HUES64 (cell line): Measurements from ENCODE around the gene GUK1.
"Not testable (repeated sequence)": the region's sequence is repeated elsewhere in the genome, so short reads cannot be mapped to it uniquely, and the experiment has no call there.

Source experiments
- H3K27ac ChIP-seq: 2 replicates; pipeline ENCODE4 v1.7.0; 2013; ENCODE audit warnings: low read depth, low read length, inconsistent platforms
- H3K27me3 ChIP-seq: 2 replicates; pipeline ENCODE4 v1.6.1; 2013; ENCODE audit warnings: mild to moderate bottlenecking, low read length; ENCODE audit not compliant: insufficient read depth
- H3K36me3 ChIP-seq: 2 replicates; pipeline ENCODE4 v1.6.1; 2013; ENCODE audit warnings: mild to moderate bottlenecking, low read length; ENCODE audit not compliant: insufficient read depth
- H3K4me1 ChIP-seq: 2 replicates; pipeline ENCODE4 v1.6.1; 2013; ENCODE audit warnings: mild to moderate bottlenecking, low read length, moderate library complexity; ENCODE audit not compliant: insufficient read depth
- H3K4me3 ChIP-seq: 2 replicates; pipeline ENCODE4 v1.5.1; 2013; ENCODE audit warnings: mild to moderate bottlenecking, low read length, moderate library complexity
- H3K9ac ChIP-seq: 2 replicates; pipeline ENCODE4 v1.6.1; 2013; ENCODE audit warnings: mild to moderate bottlenecking, low read depth, low read length
- H3K9me3 ChIP-seq: 2 replicates; pipeline ENCODE4 v1.6.1; 2013; ENCODE audit warnings: low read depth, low read length; ENCODE audit not compliant: insufficient read depth
- WGBS: fragments of 150-250, 120-280 bp; methylation state at CpG from one replicate; pipeline ENCODE4 v1.1.7; 2013; ENCODE audit warnings: missing lambda C conversion rate; 5-methylcytosine and 5-hydroxymethylcytosine counted together

The GUK1 gene

DNA sequence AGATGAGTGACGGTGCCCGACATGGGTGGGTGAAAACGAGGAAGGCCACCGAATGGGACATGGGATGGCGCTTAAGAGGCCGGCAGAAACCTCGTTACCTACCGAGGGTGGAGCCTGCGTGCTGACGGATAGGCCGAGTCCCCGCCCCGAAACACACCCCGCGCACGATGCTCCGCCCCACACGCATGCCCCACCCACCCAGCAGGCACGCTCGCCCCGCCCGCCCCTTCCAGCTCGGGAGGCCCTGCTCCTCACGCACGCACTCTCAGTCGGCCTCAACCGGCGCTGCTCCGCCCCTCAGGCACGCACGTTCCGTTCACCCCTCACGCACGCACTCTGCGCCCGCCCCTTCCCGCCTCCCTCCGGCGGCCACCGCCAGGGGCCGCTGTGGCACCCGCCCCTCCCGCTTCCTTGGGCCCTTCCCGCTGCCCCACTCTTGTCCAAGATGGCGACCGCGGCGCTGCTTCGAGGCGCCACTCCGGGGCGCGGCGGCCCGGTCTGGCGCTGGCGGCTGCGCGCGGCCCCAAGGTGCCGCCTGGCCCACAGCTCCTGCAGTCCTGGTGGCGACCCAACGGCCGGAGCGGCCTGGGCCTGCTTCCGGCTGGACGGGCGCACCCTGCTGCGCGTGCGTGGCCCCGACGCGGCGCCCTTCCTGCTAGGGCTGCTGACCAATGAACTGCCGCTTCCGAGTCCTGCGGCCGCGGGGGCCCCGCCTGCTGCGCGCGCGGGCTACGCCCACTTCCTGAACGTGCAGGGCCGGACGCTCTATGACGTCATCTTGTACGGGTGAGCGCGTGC is 25.5 kb downstream of the GUK1 start, which contains the start of gene IBA57:
Gene IBA57 (plus strand): TSS at position 433 of the 798 bp plus-strand sequence. CDS start 13 bp downstream, at position 446.
- peak within 1 kb of the TSS; percentile 99 for H3K9ac ChIP-seq
- WGBS = under 1% methylated on average over 93 of the region's 93 CpGs
- 0 out of 2 replicates have a peak, but pooled peaks cover 12% of the 10 kb centered on the region for H3K4me1 ChIP-seq
- peak within 1 kb of the TSS; percentile 100 for H3K27ac ChIP-seq
- H3K27me3 ChIP-seq = no peaks in the 10 kb centered on the region
- H3K36me3 ChIP-seq = no peaks in the 10 kb centered on the region
- no peaks in the 10 kb centered on the region for H3K9me3 ChIP-seq
- H3K4me3 ChIP-seq = peak within 1 kb of the TSS; percentile 80

- H3K36me3 ChIP-seq = no peaks in the 10 kb centered on the region
- no peaks in the 10 kb centered on the region for H3K9me3 ChIP-seq
- peak overlapping the region; percentile 61 for H3K9ac ChIP-seq
- peak overlapping the region; percentile 80 for H3K4me3 ChIP-seq
- WGBS = 27% methylated on average over 26 of the region's 26 CpGs
- H3K27me3 ChIP-seq = no peaks in the 10 kb centered on the region
- 0 out of 2 replicates have a peak, but pooled peaks cover 12% of the 10 kb centered on the region for H3K4me1 ChIP-seq
- H3K27ac ChIP-seq = peak overlapping the region; percentile 100; the same call in 1 of the 2 replicates
Measured at GRCh38 chr1:228166170-228166936, 26.3 kb downstream of the GUK1 start.

GRCh38 chr1:228168563-228169270 is 28.6 kb downstream of the GUK1 start:
- WGBS = 93% methylated on average over 12 of the region's 12 CpGs

DNA sequence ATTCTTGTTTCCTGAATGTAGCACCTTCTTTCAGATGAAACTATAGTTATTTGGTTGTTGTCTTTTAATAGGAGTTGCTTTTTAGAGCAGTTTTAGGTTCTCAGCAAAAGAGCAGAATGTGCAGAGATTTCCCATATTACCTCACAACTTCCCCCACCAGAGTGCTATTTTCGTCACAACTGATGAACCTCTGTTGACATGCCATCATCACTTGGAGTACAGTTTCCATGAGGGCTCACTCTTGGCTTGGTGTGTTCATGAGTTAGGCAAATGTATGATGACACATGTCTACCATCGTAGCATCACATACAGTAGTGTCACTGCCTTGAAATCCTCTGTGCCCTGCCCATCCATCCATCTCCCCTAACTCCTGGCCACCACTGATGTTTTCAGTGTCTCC is 29.3 kb downstream of the GUK1 start:
- no peaks in the 10 kb centered on the region for H3K27me3 ChIP-seq
- no peak overlapping the region for H3K4me3 ChIP-seq
- H3K27ac ChIP-seq = no peak overlapping the region
- 0 out of 2 replicates have a peak, but pooled peaks cover 5% of the 10 kb centered on the region for H3K4me1 ChIP-seq
- WGBS = 86% methylated on average over 2 of the region's 2 CpGs
- no peaks in the 10 kb centered on the region for H3K9me3 ChIP-seq
- no peaks in the 10 kb centered on the region for H3K36me3 ChIP-seq
- no peak overlapping the region for H3K9ac ChIP-seq

More at GRCh38 chr1:228168563-228169270, 28.6 kb downstream of the GUK1 start:
- no peaks in the 10 kb centered on the region for H3K9me3 ChIP-seq
- H3K9ac ChIP-seq = no peak overlapping the region
- H3K4me1 ChIP-seq = 0 out of 2 replicates have a peak, but pooled peaks cover 5% of the 10 kb centered on the region
- no peaks in the 10 kb centered on the region for H3K36me3 ChIP-seq
- no peak overlapping the region for H3K4me3 ChIP-seq
- no peaks in the 10 kb centered on the region for H3K27me3 ChIP-seq
- no peak overlapping the region for H3K27ac ChIP-seq

DNA sequence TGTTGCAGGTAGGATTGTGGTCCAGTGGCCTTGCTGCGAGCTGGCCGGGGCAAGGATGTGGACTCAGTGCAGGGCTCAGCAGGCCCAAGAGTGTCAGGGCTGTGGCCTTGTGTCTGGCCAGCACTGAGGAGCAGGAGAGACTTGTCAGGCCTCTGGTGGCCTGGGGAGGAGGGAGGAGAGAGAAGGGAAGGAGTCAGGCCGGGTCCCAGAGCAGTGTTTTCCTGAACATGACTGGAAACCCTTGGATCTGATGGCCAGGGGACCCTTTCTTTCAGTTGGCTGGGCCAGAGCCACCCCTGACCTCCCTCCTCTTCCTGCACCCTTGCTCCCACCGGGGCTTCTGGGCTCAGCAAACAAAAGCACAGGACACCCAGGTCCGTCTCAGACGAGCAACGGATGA is 30.6 kb downstream of the GUK1 start:
- Histone ChIP-seq H3K9me3 (no peaks in the 10 kb centered on the region), H3K9ac (no peak overlapping the region), H3K36me3 (no peaks in the 10 kb centered on the region), H3K4me1 (0 out of 2 replicates have a peak, but pooled peaks cover 5% of the 10 kb centered on the region), H3K27me3 (no peaks in the 10 kb centered on the region), H3K27ac (no peak overlapping the region), H3K4me3 (no peak overlapping the region)
- WGBS = 87% methylated on average over 7 of the region's 7 CpGs

DNA sequence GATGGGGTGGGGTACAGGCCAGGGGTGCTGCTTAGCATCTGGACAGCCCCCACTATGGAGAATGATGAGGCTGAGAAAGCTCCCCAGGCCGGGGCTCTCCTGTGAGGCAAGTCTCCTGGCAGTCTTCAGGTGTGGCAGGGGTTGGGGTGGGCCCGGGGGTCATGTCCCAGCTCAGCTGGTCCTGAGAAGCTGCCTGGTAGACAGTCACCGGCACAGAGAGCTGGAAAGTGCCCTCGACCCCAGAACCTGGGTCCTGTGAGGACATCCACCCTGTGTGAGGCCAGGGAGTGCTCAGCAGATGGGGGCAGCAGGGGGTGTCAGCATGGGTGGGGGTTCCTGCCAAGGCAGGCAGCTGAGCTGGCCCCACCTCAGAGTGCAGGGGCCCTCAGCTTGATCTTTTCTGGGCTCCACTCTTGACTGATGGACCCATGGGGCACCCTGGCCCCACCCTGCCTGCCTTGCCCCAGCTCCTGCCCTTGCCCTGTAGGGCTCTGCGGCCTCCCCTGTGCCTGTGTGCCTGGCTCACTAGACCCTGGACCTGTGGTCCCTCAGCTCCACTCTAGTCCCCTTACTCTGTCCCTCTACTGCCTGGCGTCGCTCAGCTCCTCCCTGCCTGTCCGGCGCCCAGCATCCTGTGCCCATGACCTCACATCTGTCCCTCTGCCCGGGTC is 31.3 kb downstream of the GUK1 start:
- Histone ChIP-seq H3K27me3 (no peaks in the 10 kb centered on the region), H3K9ac (no peak overlapping the region), H3K36me3 (no peaks in the 10 kb centered on the region), H3K27ac (no peak overlapping the region), H3K4me1 (0 out of 2 replicates have a peak, but pooled peaks cover 5% of the 10 kb centered on the region), H3K4me3 (no peak overlapping the region), H3K9me3 (no peaks in the 10 kb centered on the region)
- WGBS = 86% methylated on average over 10 of the region's 10 CpGs

- no peaks in the 10 kb centered on the region for H3K9me3 ChIP-seq
- no peak overlapping the region for H3K9ac ChIP-seq
- 90% methylated on average over 19 of the region's 21 CpGs for WGBS
- H3K36me3 ChIP-seq = no peaks in the 10 kb centered on the region; the same call in 1 of the 2 replicates
- no peaks in the 10 kb centered on the region for H3K27me3 ChIP-seq
- no peak overlapping the region for H3K4me3 ChIP-seq
- H3K4me1 ChIP-seq = no peaks in the 10 kb centered on the region
- no peak overlapping the region for H3K27ac ChIP-seq
Measured at GRCh38 chr1:228172591-228173527, 32.8 kb downstream of the GUK1 start.

GRCh38 chr1:228173528-228174481 is 33.7 kb downstream of the GUK1 start:
- not testable (repeated sequence) for H3K4me3 ChIP-seq
- 69% methylated on average over 37 of the region's 69 CpGs for WGBS

More at GRCh38 chr1:228173528-228174481, 33.7 kb downstream of the GUK1 start:
- H3K27me3 ChIP-seq, H3K27ac ChIP-seq, H3K4me1 ChIP-seq, H3K9ac ChIP-seq, H3K36me3 ChIP-seq, H3K9me3 ChIP-seq: not testable (repeated sequence)
